HepG2 (cell line): ENCODE data around the gene TLE7. TPM values are rescaled to one million over a fixed set of nuclear protein-coding genes. Genes with fewer than 3 reads are reported as not detected.
A peak's percentile ranks its signal among the peaks of the same experiment; 100 is the strongest.

ENCODE experiments used
- ATF7 ChIP-seq, 2 experiments: fragments of 450-650 bp in 1 of 2; sonication (generic) in 1 of 2; formaldehyde crosslinking in 1 of 2; IDR thresholded peaks; 2 replicates each; pipeline versions ENCODE4 v1.4.0 to v1.6.1; 2016 to 2020; ENCODE audit warnings: antibody characterized with exemption in 1 of 2, mild to moderate bottlenecking in 1 of 2, missing genetic modification reagents in 1 of 2
- BCL3 ChIP-seq: sonication (generic); formaldehyde crosslinking; IDR thresholded peaks from 2 replicates; pipeline ENCODE4 v1.5.1; 2020; ENCODE audit warnings: mild to moderate bottlenecking, missing genetic modification reagents, moderate library complexity
- GABPB1 ChIP-seq: IDR thresholded peaks from 2 replicates; pipeline ENCODE4 v1.6.1; 2016; ENCODE audit warnings: mild to moderate bottlenecking, missing genetic modification reagents, moderate library complexity, missing compliant biosample characterization
- HNRNPK ChIP-seq: fragments of 200-400 bp; formaldehyde crosslinking; IDR thresholded peaks from 2 replicates; pipeline ENCODE4 v1.6.1; 2018; ENCODE audit warnings: low read length, low read depth, moderate library complexity, mild to moderate bottlenecking; ENCODE audit not compliant: poor library complexity, severe bottlenecking
- HOXD1 ChIP-seq: sonication (generic); formaldehyde crosslinking; IDR thresholded peaks from 2 replicates; pipeline ENCODE4 v1.5.0; 2020; ENCODE audit warnings: missing genetic modification reagents
- IRF1 ChIP-seq: sonication (generic); formaldehyde crosslinking; IDR thresholded peaks from 2 replicates; pipeline ENCODE4 v1.4.0; 2020; ENCODE audit warnings: low read depth, mild to moderate bottlenecking, missing genetic modification reagents
- KDM2A ChIP-seq: sonication (generic); formaldehyde crosslinking; IDR thresholded peaks from 2 replicates; pipeline ENCODE4 v1.4.0; 2020; ENCODE audit warnings: low read depth, missing genetic modification reagents, borderline replicate concordance
- KLF9 ChIP-seq: IDR thresholded peaks from 2 replicates; pipeline ENCODE4 v1.6.1; 2016; ENCODE audit warnings: low read depth
- POGK ChIP-seq: sonication (generic); formaldehyde crosslinking; conservative IDR thresholded peaks from 2 replicates; pipeline ENCODE4 v1.8.0; 2022; ENCODE audit warnings: mild to moderate bottlenecking, moderate library complexity, missing genetic modification reagents
- ZBED4 ChIP-seq: sonication (generic); formaldehyde crosslinking; IDR thresholded peaks from 2 replicates; pipeline ENCODE4 v1.4.0; 2020; ENCODE audit warnings: missing genetic modification reagents, borderline replicate concordance
- ZFP82 ChIP-seq: sonication (generic); formaldehyde crosslinking; IDR thresholded peaks from 2 replicates; pipeline ENCODE4 v1.5.1; 2020; ENCODE audit warnings: mild to moderate bottlenecking, missing genetic modification reagents, borderline replicate concordance
- ZHX1 ChIP-seq: sonication (generic); formaldehyde crosslinking; IDR thresholded peaks from 2 replicates; pipeline ENCODE4 v1.8.1; 2022; ENCODE audit warnings: low read depth, mild to moderate bottlenecking, missing genetic modification reagents
- ZNF205 ChIP-seq: IDR thresholded peaks from 2 replicates; pipeline ENCODE4 v1.6.1; 2018; ENCODE audit warnings: missing biosample characterization, missing genetic modification reagents
- ZNF30 ChIP-seq: sonication (generic); formaldehyde crosslinking; IDR thresholded peaks from 2 replicates; pipeline ENCODE4 v1.5.0; 2020; ENCODE audit warnings: mild to moderate bottlenecking, missing genetic modification reagents
- ZNF589 ChIP-seq: sonication (generic); formaldehyde crosslinking; conservative IDR thresholded peaks from 2 replicates; pipeline ENCODE4 v1.8.0; 2022; ENCODE audit warnings: mild to moderate bottlenecking, moderate library complexity, missing genetic modification reagents
- ZNF747 ChIP-seq: sonication (generic); formaldehyde crosslinking; IDR thresholded peaks from 2 replicates; pipeline ENCODE4 v1.8.1; 2023; ENCODE audit warnings: missing genetic modification reagents, mild to moderate bottlenecking, borderline replicate concordance
- ZSCAN9 ChIP-seq: IDR thresholded peaks from 2 replicates; pipeline ENCODE4 v1.6.1; 2016; ENCODE audit warnings: borderline replicate concordance
- polyA plus RNA-seq, 8 experiments: library from polyadenylated mRNA; depleted of rRNA in 3 of 8; stranded (reverse) in 7 of 8; unstranded in 1 of 8; fragments of >200 nt; fragmentation: Illumina TruSeq in 4 of 8; extraction: Trizol in 4 of 8; gene quantifications; 2 replicates each; pipeline versions ENCODE4 v1.2.1 to v1.2.3, GENCODE V29; 2011 to 2016; ENCODE audit warnings: low read depth in 4 of 8, missing spikeins in 1 of 8, mixed read lengths in 1 of 8; ENCODE audit not compliant: insufficient read depth in 1 of 8
- total RNA-seq, 5 experiments: library from RNA; depleted of rRNA; stranded (reverse); fragments of >200 nt; fragmentation: Illumina TruSeq; extraction: Trizol; gene quantifications; 2 replicates each; pipeline ENCODE4 v1.2.3, GENCODE V29; 2016; ENCODE audit warnings: low read depth in 1 of 5

The TLE7 gene
- total and polyA plus RNA-seq, 2 of the 13 experiments (the other 11 are each of a cell fraction or from before 2014, with no cell fraction given) = not detected

- TF ChIP-seq ZNF589 (CRISPR knock-in tag) = no peak
- TF ChIP-seq KLF9 (CRISPR knock-in tag) = no peak
- TF ChIP-seq KDM2A (CRISPR knock-in tag) = peak; percentile 49; the same call in 1 of the 2 replicates
- no peak for TF ChIP-seq ZNF30 (CRISPR knock-in tag)
- TF ChIP-seq ZSCAN9 (CRISPR knock-in tag) = no peak
- no peak for TF ChIP-seq ZNF747 (CRISPR knock-in tag)
- peak; percentile 46 for TF ChIP-seq BCL3 (CRISPR knock-in tag)
- 0 out of 2 replicates have a peak, but pooled peaks have one; percentile 5 for TF ChIP-seq POGK
- TF ChIP-seq ZNF205 (CRISPR knock-in tag) = no peak
- no peak for TF ChIP-seq ZFP82
- peak; percentile 89 for TF ChIP-seq ZHX1 (CRISPR knock-in tag)
- no peak for TF ChIP-seq ATF7 (IDR thresholded peaks at IDR 0.05)
- TF ChIP-seq ATF7 (CRISPR knock-in tag; IDR thresholded peaks at IDR 0.05) = peak; percentile 52; the same call in 1 of the 2 replicates
- peak; percentile 76; the same call in 1 of the 2 replicates for TF ChIP-seq GABPB1
- no peak for TF ChIP-seq IRF1 (CRISPR knock-in tag)
- TF ChIP-seq HNRNPK = peak; percentile 54
- TF ChIP-seq ZBED4 (CRISPR knock-in tag) = no peak
- no peak for TF ChIP-seq HOXD1 (CRISPR knock-in tag)
These were observed 355 bp downstream of the TLE7 start (continued) for GRCh38 chr16:71441348-71442050.
